Measurements from ENCODE around the gene RBPJL.
A peak's percentile ranks its signal among the peaks of the same experiment; 100 is the strongest.

The RBPJL gene

GRCh38 chr20:45318386-45318939 lies 11.8 kb downstream of the RBPJL start:
- no peak for DNase-seq

- DNase-seq, result no peak
Observed at GRCh38 chr20:45318948-45319347, 12.3 kb downstream of the RBPJL start.

GRCh38 chr20:45320948-45321595 lies 14.4 kb downstream of the RBPJL start:
- DNase-seq, result no peak

- DNase-seq, result peak; percentile 14
Observed at GRCh38 chr20:45322952-45323383, 16.3 kb downstream of the RBPJL start.

- DNase-seq, result no peak
Observed at GRCh38 chr20:45323731-45324130, 17.1 kb downstream of the RBPJL start.

GRCh38 chr20:45325371-45325770 lies 18.7 kb downstream of the RBPJL start:
- no peak for DNase-seq

GRCh38 chr20:45328451-45328850 lies 21.8 kb downstream of the RBPJL start:
- no peak for DNase-seq

- DNase-seq, result no peak
Observed at GRCh38 chr20:45329497-45330319, 23.1 kb downstream of the RBPJL start.

- no peak for DNase-seq
Observed at GRCh38 chr20:45330476-45330875, 23.8 kb downstream of the RBPJL start.

- no peak for DNase-seq
Observed at GRCh38 chr20:45336530-45337366, 30.1 kb downstream of the RBPJL start.

- no peak for DNase-seq
Observed at GRCh38 chr20:45337367-45338120, 30.9 kb downstream of the RBPJL start.

- DNase-seq, result no peak
Observed at GRCh38 chr20:45338121-45339030, 31.7 kb downstream of the RBPJL start.

- no peak for DNase-seq
Observed at GRCh38 chr20:45339084-45339483, 32.4 kb downstream of the RBPJL start.

GRCh38 chr20:45339799-45340198 lies 33.2 kb downstream of the RBPJL start:
- DNase-seq, result no peak

GRCh38 chr20:45340236-45340847 lies 33.7 kb downstream of the RBPJL start:
- no peak for DNase-seq

- no peak for DNase-seq
Observed at GRCh38 chr20:45340951-45341350, 34.3 kb downstream of the RBPJL start.

- no peak for DNase-seq
Observed at GRCh38 chr20:45341579-45341938, 34.9 kb downstream of the RBPJL start.

GRCh38 chr20:45341939-45342854 lies 35.6 kb downstream of the RBPJL start:
- DNase-seq, result peak; percentile 38

GRCh38 chr20:45342855-45343531 lies 36.4 kb downstream of the RBPJL start:
- DNase-seq, result peak; percentile 14
